GM21737 (cell line): ENCODE data around the gene G3BP1.
"Not testable (repeated sequence)": the region's sequence is repeated elsewhere in the genome, so short reads cannot be mapped to it uniquely, and the experiment has no call there.

ENCODE experiments used
- ATAC-seq: cut with Tn5 transposase; IDR thresholded peaks from one replicate; pipeline ENCODE4 v1.9.1; 2021; ENCODE audit warnings: mild to moderate bottlenecking, moderate library complexity; ENCODE audit not compliant: unreplicated experiment

G3BP1 gene

DNA sequence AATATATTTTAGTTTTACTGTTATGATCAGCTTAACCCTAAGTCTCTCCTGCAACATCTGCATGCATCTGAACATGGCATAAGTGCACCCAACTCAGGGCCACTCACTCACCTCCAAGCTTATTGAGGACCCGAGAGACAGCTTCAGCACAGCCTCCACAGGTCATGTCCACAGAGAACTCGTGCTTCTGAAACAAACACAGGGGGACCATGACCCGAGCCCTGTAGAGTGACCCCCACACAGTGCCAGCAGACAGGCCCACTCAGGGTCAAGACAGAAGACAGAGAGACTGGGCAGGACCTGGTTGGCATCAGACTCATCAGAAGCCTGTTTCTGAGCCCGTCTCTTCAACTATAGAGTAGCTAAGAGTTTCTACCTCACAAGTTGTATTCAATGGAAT is 20.2 kb upstream of the G3BP1 start:
- no peak for ATAC-seq

- no peak for ATAC-seq
Measured at GRCh38 chr5:151755383-151755782, 16.4 kb upstream of the G3BP1 start.

DNA sequence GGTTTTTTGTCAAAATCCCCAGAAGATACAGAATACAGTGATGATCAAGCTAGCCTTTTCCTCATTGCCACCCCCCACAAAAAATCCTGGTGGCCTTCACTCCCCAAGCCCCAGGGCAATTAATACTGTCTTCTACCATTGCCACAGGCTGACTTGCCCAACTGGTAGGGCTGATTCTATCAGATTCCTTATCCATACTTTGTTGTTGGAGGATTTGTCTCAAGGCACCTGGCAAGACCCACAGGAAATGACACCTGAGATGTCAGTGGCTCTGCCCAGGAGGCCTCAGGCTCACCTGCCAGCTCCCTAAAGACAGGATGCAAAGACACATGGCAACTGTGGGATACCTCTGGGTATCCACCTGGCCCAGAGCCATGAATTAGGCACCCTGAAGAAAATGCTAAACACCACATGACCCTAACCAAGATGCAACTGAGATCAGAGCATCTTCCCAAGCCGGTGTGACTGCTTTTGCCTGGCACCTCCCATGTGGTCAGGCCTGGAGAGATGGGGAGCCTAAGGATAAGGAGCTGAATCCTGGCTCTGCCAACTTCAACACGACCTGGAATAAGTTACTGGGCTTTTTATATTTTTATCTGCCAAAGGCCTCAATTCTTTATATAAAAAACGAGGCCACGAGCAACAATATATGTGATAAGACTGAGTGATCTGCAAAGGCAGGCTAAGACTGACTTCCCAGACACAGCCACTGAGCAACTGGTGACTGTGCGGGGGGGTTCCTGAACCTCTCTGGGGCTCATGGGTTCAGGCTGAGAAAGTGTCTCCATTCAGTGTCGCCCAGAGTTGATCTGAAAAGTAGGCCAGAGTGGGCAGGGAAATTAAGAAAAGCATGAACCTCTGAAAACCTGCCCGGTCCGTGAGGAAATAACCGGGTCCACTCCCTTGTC is 14.3 kb upstream of the G3BP1 start:
- no peak for ATAC-seq

GRCh38 chr5:151758141-151758429 is 13.7 kb upstream of the G3BP1 start:
- peak; percentile 1 for ATAC-seq

GRCh38 chr5:151758430-151759241 is 13.1 kb upstream of the G3BP1 start, which contains the start of gene ATOX1:
ATOX1 (minus strand) TSS chr5:151758631; CDS start chr5:151758551, 80 bp downstream.
- peak; percentile 99 for ATAC-seq

GRCh38 chr5:151764801-151765200 is 7.0 kb upstream of the G3BP1 start:
- no peak for ATAC-seq

- ATAC-seq = no peak
Measured at GRCh38 chr5:151766975-151767374, 4.8 kb upstream of the G3BP1 start.

GRCh38 chr5:151770383-151771258 is 1.1 kb upstream of the G3BP1 start:
- ATAC-seq = peak; percentile 28

GRCh38 chr5:151772029-151772845 is 483 bp downstream of the G3BP1 start:
- ATAC-seq = no peak

GRCh38 chr5:151772846-151773561 is 1.2 kb downstream of the G3BP1 start:
- ATAC-seq = no peak

DNA sequence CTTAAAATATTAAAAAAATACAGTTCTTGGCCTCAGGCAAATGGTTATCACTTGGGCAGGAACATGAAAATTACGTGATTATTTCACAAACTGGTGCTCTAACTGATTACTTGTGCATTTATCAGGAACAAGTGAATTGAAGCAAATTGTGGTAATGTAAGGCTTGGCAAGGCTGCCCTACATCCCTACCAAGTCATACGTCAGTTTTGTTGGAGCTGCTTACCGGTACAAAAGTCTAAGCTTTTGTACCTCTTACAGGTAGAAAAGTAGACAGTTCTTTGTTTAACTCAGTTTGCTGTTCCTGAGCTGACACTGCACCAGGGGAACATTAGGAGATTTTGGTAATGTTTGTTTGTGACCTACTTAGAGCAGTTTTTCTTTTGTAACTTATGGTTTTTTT is 2.2 kb downstream of the G3BP1 start:
- ATAC-seq = no peak

- ATAC-seq = no peak
Measured at GRCh38 chr5:151775025-151775606, 3.4 kb downstream of the G3BP1 start.

DNA sequence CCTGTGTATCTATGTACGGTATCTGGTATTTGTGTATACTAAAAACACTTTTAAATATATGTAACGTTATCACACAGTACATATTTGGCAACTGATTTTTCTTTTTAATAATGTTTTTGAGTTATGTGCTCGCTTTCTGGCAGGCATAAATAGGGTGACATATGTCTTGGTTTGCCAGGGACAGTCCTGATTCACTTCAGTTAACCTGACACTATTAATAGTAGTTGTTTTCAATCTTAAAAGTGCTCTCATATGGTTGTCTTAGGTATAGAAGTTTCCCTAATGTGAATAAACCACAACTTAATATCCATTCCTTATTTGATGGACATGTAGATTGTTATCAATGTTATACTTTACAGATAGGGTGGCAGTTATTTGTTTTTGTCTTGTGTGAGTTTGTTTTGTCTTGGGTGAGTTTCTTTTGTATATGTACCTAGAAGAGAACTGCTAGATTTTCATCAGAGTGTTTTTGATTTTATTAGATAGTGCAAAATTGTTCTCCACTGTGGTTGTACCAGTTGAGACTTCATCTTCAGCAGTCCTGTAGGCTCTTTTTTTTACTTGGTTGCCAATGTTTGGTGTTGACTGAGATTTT is 7.9 kb downstream of the G3BP1 start:
- peak; percentile 56 for ATAC-seq

DNA sequence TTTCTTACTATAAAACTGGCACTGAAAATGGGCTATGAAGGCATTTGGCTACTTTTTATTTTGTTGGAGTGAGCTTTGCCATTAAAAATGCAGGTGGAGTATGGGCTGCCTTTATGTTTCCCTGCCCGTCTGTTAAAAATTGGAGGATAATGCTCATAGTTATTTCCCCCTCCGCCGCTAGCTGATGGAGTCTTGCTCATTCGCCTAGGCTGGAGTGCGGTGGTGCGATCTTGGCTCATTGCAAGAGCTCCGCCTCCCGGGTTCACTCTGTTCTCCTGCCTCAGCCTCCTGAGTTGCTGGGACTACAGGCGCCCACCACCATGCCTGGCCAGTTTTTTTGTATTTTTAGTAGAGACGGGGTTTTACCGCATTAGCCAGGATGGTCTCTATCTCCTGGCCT is 8.6 kb downstream of the G3BP1 start:
- no peak for ATAC-seq

GRCh38 chr5:151781201-151781600 is 9.4 kb downstream of the G3BP1 start:
- ATAC-seq = no peak

- ATAC-seq = not testable (repeated sequence)
Measured at GRCh38 chr5:151783664-151784063, 11.9 kb downstream of the G3BP1 start.

GRCh38 chr5:151784141-151784540 is 12.4 kb downstream of the G3BP1 start:
- no peak for ATAC-seq

- ATAC-seq = no peak
Measured at GRCh38 chr5:151786468-151786867, 14.7 kb downstream of the G3BP1 start.

GRCh38 chr5:151787817-151788216 is 16.1 kb downstream of the G3BP1 start:
- no peak for ATAC-seq
